Measurements from ENCODE around the gene INO80B. TPM values are rescaled to one million over a fixed set of nuclear protein-coding genes. Genes with fewer than 3 reads are reported as not detected.

The INO80B gene
- total RNA-seq, 4 donors from 2014 or later: 15.9 to 75.9 (median 36.0) TPM

- Histone ChIP-seq H3K36me3 (peaks cover 25% of the 10 kb centered on the region), H3K9me3 (no peaks in the 10 kb centered on the region), H3K4me3 (no peak overlapping the region), H3K4me1 (peaks cover 22% of the 10 kb centered on the region), H3K27ac (no peak overlapping the region), H3K27me3 (no peaks in the 10 kb centered on the region)
- no peak for DNase-seq (ENCODE audit: low spot score in 2 of 2)
- no peak for TF ChIP-seq POLR2AphosphoS5 (IDR thresholded peaks at IDR 0.05)
- TF ChIP-seq, protein P1, sequence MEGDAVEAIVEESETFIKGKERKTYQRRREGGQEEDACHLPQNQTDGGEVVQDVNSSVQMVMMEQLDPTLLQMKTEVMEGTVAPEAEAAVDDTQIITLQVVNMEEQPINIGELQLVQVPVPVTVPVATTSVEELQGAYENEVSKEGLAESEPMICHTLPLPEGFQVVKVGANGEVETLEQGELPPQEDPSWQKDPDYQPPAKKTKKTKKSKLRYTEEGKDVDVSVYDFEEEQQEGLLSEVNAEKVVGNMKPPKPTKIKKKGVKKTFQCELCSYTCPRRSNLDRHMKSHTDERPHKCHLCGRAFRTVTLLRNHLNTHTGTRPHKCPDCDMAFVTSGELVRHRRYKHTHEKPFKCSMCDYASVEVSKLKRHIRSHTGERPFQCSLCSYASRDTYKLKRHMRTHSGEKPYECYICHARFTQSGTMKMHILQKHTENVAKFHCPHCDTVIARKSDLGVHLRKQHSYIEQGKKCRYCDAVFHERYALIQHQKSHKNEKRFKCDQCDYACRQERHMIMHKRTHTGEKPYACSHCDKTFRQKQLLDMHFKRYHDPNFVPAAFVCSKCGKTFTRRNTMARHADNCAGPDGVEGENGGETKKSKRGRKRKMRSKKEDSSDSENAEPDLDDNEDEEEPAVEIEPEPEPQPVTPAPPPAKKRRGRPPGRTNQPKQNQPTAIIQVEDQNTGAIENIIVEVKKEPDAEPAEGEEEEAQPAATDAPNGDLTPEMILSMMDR (IDR thresholded peaks at IDR 0.05): no peak
- no peak for TF ChIP-seq EP300 (IDR thresholded peaks at IDR 0.05)
- no peak for TF ChIP-seq POLR2A (IDR thresholded peaks at IDR 0.05)
- WGBS: 81% methylated on average over 2 of the region's 2 CpGs
Measured at GRCh38 chr2:74486141-74486540, 31.3 kb downstream of the INO80B start.

- TF ChIP-seq POLR2AphosphoS5 (IDR thresholded peaks at IDR 0.05) (no peak), POLR2A (IDR thresholded peaks at IDR 0.05) (no peak), EP300 (IDR thresholded peaks at IDR 0.05) (no peak)
- TF ChIP-seq, protein P1 (IDR thresholded peaks at IDR 0.05): no peak
- 85% methylated on average over 9 of the region's 9 CpGs for WGBS
- no peak for DNase-seq (ENCODE audit: low spot score in 2 of 2)
- peaks cover 4% of the 10 kb centered on the region for H3K4me1 ChIP-seq
- no peak overlapping the region for H3K27ac ChIP-seq
- no peak overlapping the region for H3K4me3 ChIP-seq
- no peaks in the 10 kb centered on the region for H3K27me3 ChIP-seq
- no peaks in the 10 kb centered on the region for H3K9me3 ChIP-seq
- H3K36me3 ChIP-seq: peaks cover 52% of the 10 kb centered on the region
Measured at GRCh38 chr2:74488643-74489481, 34.0 kb downstream of the INO80B start.

DNA sequence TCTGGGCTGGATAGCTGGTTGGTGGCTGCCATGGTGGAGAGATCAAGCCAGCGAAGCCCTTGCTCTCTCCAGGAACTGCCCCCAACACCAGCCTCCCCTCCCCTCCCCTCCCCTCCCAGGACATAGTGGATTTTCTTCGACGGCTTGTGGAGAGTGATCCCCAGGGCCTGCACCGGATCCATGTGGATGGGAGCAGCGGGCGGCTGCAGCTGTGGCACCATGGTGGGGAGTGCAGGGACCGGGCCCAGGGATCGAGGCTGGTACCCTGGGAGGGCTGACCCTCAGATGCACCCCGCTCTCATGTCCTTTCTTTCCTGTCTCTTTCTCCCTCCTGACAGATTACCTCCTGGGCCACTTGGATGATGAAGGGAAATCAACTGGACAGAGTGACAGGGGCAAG lies 35.0 kb downstream of the INO80B start:
- Histone ChIP-seq H3K4me3 (no peak overlapping the region), H3K9me3 (no peaks in the 10 kb centered on the region), H3K4me1 (no peaks in the 10 kb centered on the region), H3K27me3 (no peaks in the 10 kb centered on the region), H3K27ac (no peak overlapping the region), H3K36me3 (peaks cover 58% of the 10 kb centered on the region)
- TF ChIP-seq EP300 (IDR thresholded peaks at IDR 0.05): no peak
- no peak for TF ChIP-seq POLR2AphosphoS5 (IDR thresholded peaks at IDR 0.05)
- TF ChIP-seq, protein P1 (IDR thresholded peaks at IDR 0.05): no peak
- TF ChIP-seq POLR2A (IDR thresholded peaks at IDR 0.05): no peak
- no peak for DNase-seq (ENCODE audit: low spot score in 2 of 2)
- 95% methylated on average over 9 of the region's 9 CpGs for WGBS

- DNase-seq (ENCODE audit: low spot score in 2 of 2): no peak
- Histone ChIP-seq H3K36me3 (peaks cover 56% of the 10 kb centered on the region), H3K27ac (no peak overlapping the region), H3K27me3 (no peaks in the 10 kb centered on the region), H3K4me1 (no peaks in the 10 kb centered on the region), H3K9me3 (no peaks in the 10 kb centered on the region), H3K4me3 (no peak overlapping the region)
- no peak for TF ChIP-seq POLR2A (IDR thresholded peaks at IDR 0.05)
- TF ChIP-seq EP300 (IDR thresholded peaks at IDR 0.05): no peak
- TF ChIP-seq POLR2AphosphoS5 (IDR thresholded peaks at IDR 0.05): no peak
- WGBS: 97% methylated on average over 11 of the region's 12 CpGs
Measured at GRCh38 chr2:74491648-74492544, 37.0 kb downstream of the INO80B start.

DNA sequence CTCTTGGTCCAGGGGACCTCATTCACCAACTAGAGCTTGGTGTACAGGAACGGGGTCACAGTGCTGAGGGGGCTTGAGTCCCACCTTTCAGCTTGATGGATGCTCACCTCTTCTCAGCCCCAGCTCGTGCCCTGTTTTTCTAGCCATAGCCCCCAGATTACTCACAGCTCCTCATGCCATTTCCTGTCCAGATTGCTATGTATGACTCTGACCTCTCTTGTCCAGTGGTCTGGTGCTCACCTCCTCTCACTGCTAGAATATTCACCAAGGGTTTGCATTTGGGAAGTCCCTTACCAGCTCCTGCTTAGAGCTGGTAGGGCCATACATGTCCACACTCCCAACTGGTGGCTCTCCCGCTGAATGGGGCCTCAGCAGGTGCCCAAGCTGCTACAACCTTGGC lies 38.7 kb downstream of the INO80B start:
- TF ChIP-seq, protein P1 (IDR thresholded peaks at IDR 0.05): no peak
- TF ChIP-seq POLR2AphosphoS5 (IDR thresholded peaks at IDR 0.05) (no peak), EP300 (IDR thresholded peaks at IDR 0.05) (no peak), POLR2A (IDR thresholded peaks at IDR 0.05) (no peak)
- H3K27ac ChIP-seq: no peak overlapping the region
- peaks cover 16% of the 10 kb centered on the region for H3K27me3 ChIP-seq
- peaks cover 14% of the 10 kb centered on the region for H3K4me1 ChIP-seq
- H3K9me3 ChIP-seq: no peaks in the 10 kb centered on the region
- H3K4me3 ChIP-seq: no peak overlapping the region
- WGBS: 94% methylated on average over 3 of the region's 3 CpGs
- no peak for DNase-seq (ENCODE audit: low spot score in 2 of 2)
- H3K36me3 ChIP-seq: peaks cover 56% of the 10 kb centered on the region
